ENCODE data around the gene TFB2M.
"Not testable (repeated sequence)": the region's sequence is repeated elsewhere in the genome, so short reads cannot be mapped to it uniquely, and the experiment has no call there.

TFB2M gene

GRCh38 chr1:246566128-246566812, at the start of gene TFB2M, which contains the start of gene CNST:
Gene TFB2M, minus strand, starts transcription at chr1:246566261. Its CDS starts 123 bp downstream, at chr1:246566138.
Gene CNST, plus strand, starts transcription at chr1:246566456. Its CDS starts 25,107 bp downstream, at chr1:246591563.
- peak; percentile 96 for DNase-seq (ENCODE audit: low spot score)
- peak; percentile 52 for FAIRE-seq

GRCh38 chr1:246613096-246613758, 47.2 kb upstream of the TFB2M start:
- FAIRE-seq: no peak
- DNase-seq (ENCODE audit: low spot score): no peak

- no peak for FAIRE-seq
Measured at GRCh38 chr1:246609632-246610031, 43.6 kb upstream of the TFB2M start.

GRCh38 chr1:246608616-246609376, 42.7 kb upstream of the TFB2M start:
- peak; percentile 83 for DNase-seq (ENCODE audit: low spot score)

More at GRCh38 chr1:246609632-246610031, 43.6 kb upstream of the TFB2M start:
- no peak for DNase-seq (ENCODE audit: low spot score)

GRCh38 chr1:246607462-246607861, 41.4 kb upstream of the TFB2M start:
- FAIRE-seq: no peak

More at GRCh38 chr1:246608616-246609376, 42.7 kb upstream of the TFB2M start:
- FAIRE-seq: no peak

GRCh38 chr1:246605231-246605630, 39.2 kb upstream of the TFB2M start:
- FAIRE-seq: not testable (repeated sequence)

More at GRCh38 chr1:246607462-246607861, 41.4 kb upstream of the TFB2M start:
- no peak for DNase-seq (ENCODE audit: low spot score)

GRCh38 chr1:246602194-246602593, 36.1 kb upstream of the TFB2M start:
- no peak for FAIRE-seq
- DNase-seq (ENCODE audit: low spot score): no peak

More at GRCh38 chr1:246605231-246605630, 39.2 kb upstream of the TFB2M start:
- DNase-seq (ENCODE audit: low spot score): not testable (repeated sequence)

GRCh38 chr1:246600579-246600978, 34.5 kb upstream of the TFB2M start:
- FAIRE-seq: no peak

GRCh38 chr1:246599315-246599714, 33.3 kb upstream of the TFB2M start:
- no peak for FAIRE-seq
- DNase-seq (ENCODE audit: low spot score): no peak

More at GRCh38 chr1:246600579-246600978, 34.5 kb upstream of the TFB2M start:
- no peak for DNase-seq (ENCODE audit: low spot score)

GRCh38 chr1:246597971-246598370, 31.9 kb upstream of the TFB2M start:
- DNase-seq (ENCODE audit: low spot score): no peak
- FAIRE-seq: no peak

- no peak for FAIRE-seq
Measured at GRCh38 chr1:246597340-246597739, 31.3 kb upstream of the TFB2M start.

GRCh38 chr1:246595146-246595545, 29.1 kb upstream of the TFB2M start:
- no peak for DNase-seq (ENCODE audit: low spot score)
- FAIRE-seq: no peak

More at GRCh38 chr1:246597340-246597739, 31.3 kb upstream of the TFB2M start:
- DNase-seq (ENCODE audit: low spot score): no peak

- DNase-seq (ENCODE audit: low spot score) (no peak), FAIRE-seq (no peak)
Measured at GRCh38 chr1:246592695-246593094, 26.6 kb upstream of the TFB2M start.

GRCh38 chr1:246591958-246592357, 25.9 kb upstream of the TFB2M start:
- DNase-seq (ENCODE audit: low spot score): no peak
- FAIRE-seq: no peak

- FAIRE-seq: no peak
- DNase-seq (ENCODE audit: low spot score): no peak
Measured at GRCh38 chr1:246591504-246591903, 25.4 kb upstream of the TFB2M start.

- FAIRE-seq: no peak
- no peak for DNase-seq (ENCODE audit: low spot score)
Measured at GRCh38 chr1:246591047-246591446, 25.0 kb upstream of the TFB2M start.

- not testable (repeated sequence) for FAIRE-seq; DNase-seq (ENCODE audit: low spot score)
Measured at GRCh38 chr1:246589919-246590318, 23.9 kb upstream of the TFB2M start.

GRCh38 chr1:246588159-246588721, 22.2 kb upstream of the TFB2M start:
- FAIRE-seq (no peak), DNase-seq (ENCODE audit: low spot score) (no peak)

GRCh38 chr1:246587606-246588005, 21.5 kb upstream of the TFB2M start:
- FAIRE-seq (no peak), DNase-seq (ENCODE audit: low spot score) (no peak)

- FAIRE-seq (no peak), DNase-seq (ENCODE audit: low spot score) (no peak)
Measured at GRCh38 chr1:246587032-246587431, 21.0 kb upstream of the TFB2M start.

- FAIRE-seq (no peak), DNase-seq (ENCODE audit: low spot score) (no peak)
Measured at GRCh38 chr1:246583448-246584185, 17.6 kb upstream of the TFB2M start.

Data from urothelium cell line (cell line).